ENCODE measurements around the gene PLSCR1.

GRCh38 chr3:146511402-146512134 lies 32.8 kb downstream of the PLSCR1 start:
- TF ChIP-seq EHMT2 (IDR thresholded peaks at IDR 0.05) (no peak), CHD2 (IDR thresholded peaks at IDR 0.05; ENCODE audit: low read depth, low read length) (no peak), ZBTB7A (IDR thresholded peaks at IDR 0.05; ENCODE audit: borderline replicate concordance, control insufficient read depth, low read depth, low read length) (no peak)

All from K562 (cell line).